Measurements from ENCODE around the gene HOXB7. TPM values are rescaled to one million over a fixed set of nuclear protein-coding genes. Genes with fewer than 3 reads are reported as not detected.
A peak's percentile ranks its signal among the peaks of the same experiment; 100 is the strongest.

HOXB7 gene
- total RNA-seq (2014; rRNA removed; shearing (Covaris generic)): 18.8 and 23.1 TPM in 2 replicates

DNA sequence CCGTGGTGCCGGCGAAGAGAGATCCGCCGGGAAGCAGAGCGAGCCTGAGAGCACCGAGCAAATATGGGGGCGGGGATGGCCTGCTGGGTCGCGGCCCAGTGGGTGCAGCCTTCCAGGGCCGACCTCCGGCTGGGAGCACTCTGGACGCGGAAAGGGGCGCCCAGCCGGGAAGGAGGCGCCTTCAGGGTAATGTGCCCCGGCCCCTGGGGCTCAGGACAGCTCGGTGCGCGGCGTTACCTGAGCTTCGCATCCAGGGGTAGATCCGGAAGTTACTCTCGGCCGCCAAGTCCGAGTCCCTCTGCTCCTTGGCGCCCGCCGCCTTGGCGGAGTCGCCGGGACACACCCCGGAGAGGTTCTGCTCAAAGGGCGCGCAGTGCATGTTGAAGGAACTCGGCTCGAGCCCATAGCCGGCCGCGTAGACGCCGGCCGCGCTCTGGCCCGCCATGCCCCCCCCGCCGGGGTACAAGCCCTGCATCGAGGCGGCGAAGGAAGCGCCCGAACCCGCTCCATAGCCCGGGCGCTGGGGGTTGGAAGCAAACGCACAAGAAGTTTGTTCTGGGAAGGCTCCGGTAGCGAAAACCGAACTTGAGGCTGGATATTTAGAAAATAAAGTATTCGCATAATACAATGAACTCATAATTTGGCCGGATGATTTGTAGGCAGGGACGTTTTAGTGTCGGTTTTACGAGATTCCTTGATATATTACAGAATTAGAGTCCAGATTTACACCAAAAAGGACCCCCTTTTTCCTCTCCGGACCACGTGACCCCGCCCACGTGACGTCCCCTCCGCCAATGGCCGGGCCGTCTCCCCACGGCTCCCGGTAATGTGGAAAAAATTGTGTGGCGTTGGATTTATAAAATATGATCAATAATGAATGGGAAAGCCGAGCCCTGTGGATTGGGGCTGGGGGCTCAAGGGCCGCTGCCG, at the start of gene HOXB7:
Gene HOXB7, minus strand, starts transcription at position 736 of the 930 bp plus-strand sequence. Its CDS starts 99 bp downstream, at position 637.
- peak; percentile 81 to 82 for DNase-seq
- H3K36me3 ChIP-seq: no peaks in the 10 kb centered on the region
- H3K27ac ChIP-seq: peak within 1 kb of the TSS; percentile 74
- H3K4me3 ChIP-seq: peak within 1 kb of the TSS; percentile 84
- H3K27me3 ChIP-seq: no peaks in the 10 kb centered on the region; the same call in 1 of the 2 replicates
- no peaks in the 10 kb centered on the region; the same call in 1 of the 2 replicates for H3K4me1 ChIP-seq
- no peaks in the 10 kb centered on the region for H3K9me3 ChIP-seq (replicated peaks)

DNA sequence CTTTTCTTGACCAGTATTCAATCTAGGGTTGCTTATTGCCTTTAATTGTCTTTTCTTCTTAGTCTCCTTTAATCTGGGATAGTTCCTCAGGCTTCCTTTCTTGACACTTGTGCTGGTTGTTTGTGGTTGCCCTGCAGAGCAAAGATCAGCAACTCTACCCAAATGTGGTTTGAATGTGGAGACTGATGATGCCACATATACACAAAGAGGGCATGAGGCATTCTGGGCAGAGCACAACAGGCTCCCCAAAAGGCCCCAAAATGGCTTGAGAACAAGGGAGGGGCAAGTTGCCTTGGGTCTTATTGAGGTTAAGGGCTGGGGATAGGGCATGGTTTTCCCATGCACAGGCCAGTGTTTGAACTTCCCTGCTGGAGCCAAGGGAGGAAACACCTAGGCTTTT, 45.1 kb upstream of the HOXB7 start:
- no peaks in the 10 kb centered on the region for H3K36me3 ChIP-seq
- peaks cover 6% of the 10 kb centered on the region for H3K27me3 ChIP-seq
- no peaks in the 10 kb centered on the region for H3K4me1 ChIP-seq
- H3K27ac ChIP-seq: no peak overlapping the region
- no peak for DNase-seq
- no peaks in the 10 kb centered on the region for H3K9me3 ChIP-seq (replicated peaks)
- H3K4me3 ChIP-seq: no peak overlapping the region

DNA sequence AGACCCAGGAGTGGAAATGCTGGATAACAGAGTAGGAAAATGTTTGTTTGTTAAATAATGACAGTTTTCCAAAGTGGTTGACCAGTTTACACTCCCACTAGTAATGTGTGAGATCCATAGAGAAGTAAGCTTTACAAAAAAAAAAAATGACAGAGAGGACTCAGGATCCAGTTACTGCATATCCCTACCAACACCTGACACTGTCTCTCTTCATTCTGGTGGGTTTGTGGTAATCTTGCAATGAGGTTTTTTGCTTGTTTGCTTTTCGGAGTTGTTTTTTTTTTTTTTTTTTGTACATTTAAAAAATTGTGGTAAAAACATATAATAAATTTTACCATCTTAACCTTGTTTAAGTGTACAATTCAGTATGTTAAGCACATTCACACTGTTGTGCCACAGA, 38.9 kb upstream of the HOXB7 start:
- peaks cover 9% of the 10 kb centered on the region for H3K4me1 ChIP-seq
- no peak overlapping the region for H3K27ac ChIP-seq
- H3K9me3 ChIP-seq (replicated peaks): no peaks in the 10 kb centered on the region
- DNase-seq: peak; percentile 40 to 76
- no peak overlapping the region for H3K4me3 ChIP-seq
- no peaks in the 10 kb centered on the region for H3K36me3 ChIP-seq
- peaks cover 6% of the 10 kb centered on the region for H3K27me3 ChIP-seq

DNA sequence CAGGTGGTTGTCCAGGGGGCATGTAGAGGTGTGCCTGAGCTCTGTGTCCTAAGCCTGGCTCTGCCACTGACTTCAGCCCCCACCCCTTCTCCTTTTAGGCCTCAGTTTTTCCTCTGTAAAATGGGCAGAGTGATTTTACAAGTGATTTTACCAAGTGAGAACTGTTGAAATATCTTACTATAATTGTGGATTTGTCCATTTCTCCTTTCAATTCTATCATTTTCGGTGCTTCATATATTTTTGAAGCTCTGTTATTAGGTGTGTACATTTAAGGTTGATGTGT, 37.1 kb upstream of the HOXB7 start:
- Histone ChIP-seq H3K27ac (no peak overlapping the region), H3K27me3 (peaks cover 10% of the 10 kb centered on the region; the same call in 1 of the 2 replicates), H3K9me3 (replicated peaks) (no peaks in the 10 kb centered on the region), H3K4me1 (peaks cover 9% of the 10 kb centered on the region), H3K4me3 (no peak overlapping the region; the same call in 1 of the 2 replicates), H3K36me3 (no peaks in the 10 kb centered on the region)
- DNase-seq: no peak

DNA sequence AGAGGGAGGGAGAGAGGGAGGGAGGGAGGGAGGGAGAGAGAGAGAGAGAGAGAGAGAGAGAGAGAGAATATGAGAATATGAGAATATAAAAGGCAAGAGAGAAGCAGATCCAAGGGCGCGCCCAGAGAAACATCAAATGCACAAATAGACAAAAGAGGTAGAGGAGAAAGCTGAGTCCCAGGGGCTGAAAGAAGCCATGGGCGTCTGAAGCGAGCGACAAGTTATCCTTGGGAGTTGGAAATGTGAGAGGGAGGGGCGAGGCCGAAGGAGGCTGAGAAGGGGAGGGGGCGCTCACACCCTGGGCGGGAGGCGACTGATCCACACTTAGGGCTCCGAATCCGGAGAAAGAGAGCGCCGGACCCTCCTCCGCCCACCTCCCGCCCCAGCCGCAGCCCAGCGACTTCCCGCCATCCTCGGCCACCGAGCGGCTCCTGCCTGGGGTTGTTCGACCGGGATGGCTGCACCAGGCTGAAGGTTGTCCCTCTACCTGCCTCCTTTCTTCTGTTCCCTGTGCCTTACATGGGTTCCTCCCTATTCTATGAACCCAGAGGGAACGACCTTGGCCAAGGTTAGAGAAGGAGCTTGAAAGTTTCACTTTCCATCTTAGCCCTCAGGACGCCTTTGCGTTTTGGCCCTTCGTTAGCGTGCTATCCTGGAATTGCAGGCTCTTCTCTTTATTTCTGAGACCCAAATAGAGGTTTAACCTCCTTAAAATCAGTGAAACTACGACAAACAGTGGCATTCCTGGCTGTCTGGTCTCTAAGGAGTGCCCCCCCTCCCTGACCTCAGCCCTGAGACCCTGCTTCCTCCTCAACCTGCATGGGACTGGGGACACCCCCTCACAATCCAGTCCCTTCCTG, 36.5 kb upstream of the HOXB7 start:
- Histone ChIP-seq H3K9me3 (replicated peaks) (no peaks in the 10 kb centered on the region), H3K4me1 (peaks cover 9% of the 10 kb centered on the region), H3K27me3 (peaks cover 6% of the 10 kb centered on the region; the same call in 1 of the 2 replicates), H3K27ac (no peak overlapping the region), H3K4me3 (peak overlapping the region; percentile 50), H3K36me3 (no peaks in the 10 kb centered on the region)
- DNase-seq: peak; percentile 26 to 37

DNA sequence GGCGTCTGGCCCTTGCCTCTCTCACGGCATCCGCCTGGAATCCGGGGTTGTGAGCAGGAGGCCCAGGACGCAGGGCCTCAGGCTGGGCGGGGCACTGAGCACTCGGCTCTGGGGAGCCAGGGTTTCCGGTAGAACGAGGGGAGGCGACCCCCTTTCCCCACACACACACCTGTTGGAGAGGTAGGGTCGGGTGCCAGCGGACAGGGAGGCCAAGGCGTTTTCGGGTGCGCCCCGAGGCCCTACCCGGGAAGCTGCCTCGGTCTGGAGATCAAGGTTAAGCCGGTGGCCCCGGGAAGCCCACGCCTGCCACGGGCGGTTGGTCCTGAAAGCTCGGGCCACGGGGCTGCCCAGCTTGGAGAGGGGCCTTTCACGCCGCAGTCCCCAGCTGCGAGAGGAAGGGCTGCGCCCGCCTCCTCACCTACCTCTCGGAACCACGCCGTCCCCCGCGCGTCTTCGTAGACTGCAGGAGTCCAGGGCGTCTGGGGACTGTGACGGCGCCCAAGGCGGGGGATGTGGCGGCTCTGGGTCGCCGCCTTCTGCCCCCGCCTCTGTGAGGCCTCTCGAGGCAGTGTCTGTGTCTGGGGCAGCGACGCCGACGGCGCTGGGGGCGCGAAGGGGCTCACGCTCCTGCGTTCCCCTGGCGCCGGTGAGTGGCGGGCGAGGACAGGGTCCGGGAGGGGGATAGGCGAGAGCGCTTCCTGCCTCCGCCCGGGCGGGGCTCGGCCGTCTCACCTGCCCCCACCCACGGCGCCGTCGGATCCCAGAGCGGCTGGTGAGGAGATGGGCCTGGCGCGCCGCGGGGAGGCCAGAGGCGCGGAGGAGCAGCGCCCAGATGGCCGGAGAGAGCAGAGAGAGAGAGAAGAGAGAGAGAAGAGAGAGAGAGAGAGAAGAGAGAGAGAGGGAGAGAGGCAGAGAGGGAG, 35.6 kb upstream of the HOXB7 start:
- H3K27me3 ChIP-seq: 0 out of 2 replicates have a peak, but pooled peaks cover 4% of the 10 kb centered on the region
- H3K36me3 ChIP-seq: no peaks in the 10 kb centered on the region
- H3K4me3 ChIP-seq: no peak overlapping the region
- H3K9me3 ChIP-seq (replicated peaks): no peaks in the 10 kb centered on the region
- DNase-seq: no peak
- H3K4me1 ChIP-seq: peaks cover 9% of the 10 kb centered on the region
- no peak overlapping the region for H3K27ac ChIP-seq

DNA sequence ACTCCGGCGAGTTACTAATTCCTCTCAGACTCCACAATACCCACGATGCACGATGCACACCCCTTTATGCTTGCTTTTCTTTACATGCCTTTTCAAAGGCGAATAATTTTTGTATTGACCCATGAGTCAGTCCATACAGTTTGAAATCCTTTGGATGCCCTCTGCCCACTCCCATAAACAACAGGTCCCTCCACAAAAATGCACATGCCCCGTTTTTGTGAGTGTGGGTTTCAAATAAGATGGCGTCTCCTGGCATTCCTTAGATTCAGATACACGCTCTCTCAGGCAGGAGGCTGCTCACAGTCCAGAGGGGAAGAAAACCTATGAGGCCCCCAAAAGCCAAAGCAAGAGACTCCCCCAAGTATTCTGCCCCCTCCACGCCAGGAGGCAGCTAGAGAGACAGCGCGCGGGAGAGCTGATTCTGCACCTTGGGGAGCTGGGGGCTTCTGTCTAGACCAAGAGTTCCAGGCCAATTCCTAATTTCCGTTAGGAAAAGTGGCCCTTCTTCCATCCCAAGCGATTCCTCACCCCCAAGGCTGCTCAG, 34.9 kb upstream of the HOXB7 start:
- Histone ChIP-seq H3K27me3 (0 out of 2 replicates have a peak, but pooled peaks cover 4% of the 10 kb centered on the region), H3K4me1 (peaks cover 9% of the 10 kb centered on the region), H3K9me3 (replicated peaks) (no peaks in the 10 kb centered on the region), H3K4me3 (no peak overlapping the region), H3K27ac (no peak overlapping the region), H3K36me3 (no peaks in the 10 kb centered on the region)
- DNase-seq: no peak

DNA sequence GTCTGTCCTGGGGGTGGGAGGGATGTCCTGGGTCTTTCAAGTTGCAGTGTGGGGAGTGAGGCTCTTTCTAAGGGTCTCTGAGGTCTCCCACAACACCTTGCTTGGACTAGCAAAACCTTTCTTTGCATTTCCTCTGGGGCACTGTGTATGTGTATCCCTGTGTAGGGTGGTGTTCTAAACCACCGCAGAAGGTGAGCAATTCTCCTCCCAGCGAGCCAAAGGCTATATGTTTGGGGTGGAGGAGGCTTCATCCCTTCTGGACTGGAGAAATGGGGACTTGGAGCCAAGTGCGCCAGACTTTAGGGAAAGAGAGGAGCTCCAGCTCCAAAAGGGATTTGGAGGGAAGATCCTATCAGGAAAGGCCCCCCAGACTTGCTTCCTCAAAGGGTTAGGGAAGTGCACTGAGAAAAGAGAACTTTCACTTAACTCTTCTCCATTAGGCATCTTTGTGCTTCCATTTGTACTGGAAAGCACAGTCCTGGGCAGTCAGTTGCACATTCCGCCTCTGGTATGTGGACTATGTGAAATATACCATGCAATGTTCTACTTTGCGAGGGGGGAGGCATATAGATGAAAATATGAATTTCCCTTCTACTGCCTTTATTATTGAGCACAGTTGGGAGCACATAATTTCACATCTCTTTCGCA, 34.2 kb upstream of the HOXB7 start:
- no peak for DNase-seq
- Histone ChIP-seq H3K27me3 (peaks cover 4% of the 10 kb centered on the region; the same call in 1 of the 2 replicates), H3K4me1 (peaks cover 7% of the 10 kb centered on the region), H3K4me3 (no peak overlapping the region), H3K9me3 (replicated peaks) (no peaks in the 10 kb centered on the region), H3K36me3 (no peaks in the 10 kb centered on the region), H3K27ac (no peak overlapping the region)

DNA sequence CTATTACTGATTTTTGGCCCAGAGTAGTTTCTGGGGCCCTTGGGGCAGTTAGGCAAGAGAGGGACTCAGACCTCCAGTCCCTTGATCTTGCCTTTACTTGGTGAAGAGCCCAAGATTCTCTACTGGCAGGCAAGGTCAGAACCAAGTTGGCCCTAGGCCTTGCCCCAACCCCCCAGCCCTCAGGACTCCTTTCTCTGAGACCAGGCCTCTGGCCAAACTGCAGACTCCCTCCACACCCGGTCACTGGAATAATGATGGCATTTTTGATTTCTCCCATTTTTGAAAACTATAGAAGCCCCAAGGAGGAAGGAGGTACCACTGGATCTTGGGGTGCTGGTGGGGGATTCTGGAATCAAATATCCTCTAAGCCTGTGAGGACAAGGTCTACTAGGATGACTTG, 33.3 kb upstream of the HOXB7 start:
- H3K27ac ChIP-seq: no peak overlapping the region
- no peaks in the 10 kb centered on the region for H3K36me3 ChIP-seq
- H3K4me3 ChIP-seq: no peak overlapping the region
- H3K4me1 ChIP-seq: peaks cover under 1% of the 10 kb centered on the region
- no peaks in the 10 kb centered on the region for H3K9me3 ChIP-seq (replicated peaks)
- DNase-seq: no peak
- H3K27me3 ChIP-seq: peaks cover 8% of the 10 kb centered on the region

DNA sequence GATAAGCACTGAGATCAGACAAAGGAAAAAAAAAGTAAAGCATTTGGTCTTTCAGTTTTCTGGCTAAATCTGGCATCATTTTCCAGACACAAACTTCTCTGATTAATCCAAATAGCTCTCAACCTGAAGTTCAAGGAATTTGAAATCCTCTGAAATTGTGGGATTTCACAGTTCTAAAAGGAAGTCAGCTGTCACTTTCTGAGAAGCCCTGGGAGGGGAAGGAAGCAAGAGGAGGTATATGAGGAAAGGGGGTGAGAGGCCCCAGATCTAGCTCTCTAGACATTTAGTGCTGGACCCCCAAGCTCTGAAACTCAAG, 32.8 kb upstream of the HOXB7 start:
- H3K4me3 ChIP-seq: no peak overlapping the region
- no peak for DNase-seq
- no peaks in the 10 kb centered on the region for H3K9me3 ChIP-seq (replicated peaks)
- no peaks in the 10 kb centered on the region for H3K36me3 ChIP-seq
- no peaks in the 10 kb centered on the region for H3K4me1 ChIP-seq
- H3K27ac ChIP-seq: no peak overlapping the region
- H3K27me3 ChIP-seq: peaks cover 13% of the 10 kb centered on the region

DNA sequence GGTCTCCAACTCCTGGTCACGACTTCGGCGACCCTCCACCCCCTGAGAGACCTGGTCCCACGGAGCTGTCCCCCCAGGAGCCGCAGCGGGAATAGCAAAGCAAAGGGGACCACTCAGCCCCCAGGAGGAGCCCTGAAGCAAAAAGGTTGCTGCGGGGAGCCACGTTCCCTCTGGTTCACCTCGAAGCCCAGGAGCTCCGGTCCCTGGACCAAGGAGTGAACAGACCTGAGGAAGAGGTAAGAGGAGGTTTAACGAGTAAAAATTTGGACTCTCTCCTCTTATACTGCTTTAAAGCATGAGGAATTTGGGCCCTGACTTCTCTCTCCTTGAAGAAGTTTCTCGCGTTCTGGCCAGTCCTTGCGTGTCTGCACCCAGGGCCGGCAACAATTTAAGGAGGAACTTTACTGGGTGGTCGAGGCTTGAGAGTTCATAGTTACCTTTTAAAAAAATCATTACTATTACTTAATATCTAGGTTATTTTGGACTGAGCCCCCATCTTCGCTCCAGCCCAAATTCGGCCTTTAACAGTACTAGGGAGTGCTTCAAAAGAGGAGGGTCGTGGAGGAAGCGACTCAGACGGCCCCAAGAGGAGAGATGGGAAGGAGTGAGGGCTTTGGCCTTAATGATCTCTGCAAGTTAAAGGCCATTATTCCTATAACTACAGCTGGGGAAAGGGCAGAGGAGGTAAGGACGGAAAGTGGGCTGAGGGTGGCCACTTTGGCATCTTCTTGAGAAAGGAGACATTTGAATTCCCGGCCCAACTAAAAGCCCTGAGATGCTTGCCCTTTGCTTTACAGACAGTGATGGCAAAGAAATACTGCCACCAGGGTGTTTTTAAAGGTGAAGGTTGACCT, 32.3 kb upstream of the HOXB7 start:
- no peaks in the 10 kb centered on the region for H3K9me3 ChIP-seq (replicated peaks)
- no peak for DNase-seq
- no peak overlapping the region for H3K27ac ChIP-seq
- H3K27me3 ChIP-seq: peaks cover 14% of the 10 kb centered on the region
- no peaks in the 10 kb centered on the region for H3K4me1 ChIP-seq
- H3K4me3 ChIP-seq: no peak overlapping the region
- H3K36me3 ChIP-seq: no peaks in the 10 kb centered on the region

DNA sequence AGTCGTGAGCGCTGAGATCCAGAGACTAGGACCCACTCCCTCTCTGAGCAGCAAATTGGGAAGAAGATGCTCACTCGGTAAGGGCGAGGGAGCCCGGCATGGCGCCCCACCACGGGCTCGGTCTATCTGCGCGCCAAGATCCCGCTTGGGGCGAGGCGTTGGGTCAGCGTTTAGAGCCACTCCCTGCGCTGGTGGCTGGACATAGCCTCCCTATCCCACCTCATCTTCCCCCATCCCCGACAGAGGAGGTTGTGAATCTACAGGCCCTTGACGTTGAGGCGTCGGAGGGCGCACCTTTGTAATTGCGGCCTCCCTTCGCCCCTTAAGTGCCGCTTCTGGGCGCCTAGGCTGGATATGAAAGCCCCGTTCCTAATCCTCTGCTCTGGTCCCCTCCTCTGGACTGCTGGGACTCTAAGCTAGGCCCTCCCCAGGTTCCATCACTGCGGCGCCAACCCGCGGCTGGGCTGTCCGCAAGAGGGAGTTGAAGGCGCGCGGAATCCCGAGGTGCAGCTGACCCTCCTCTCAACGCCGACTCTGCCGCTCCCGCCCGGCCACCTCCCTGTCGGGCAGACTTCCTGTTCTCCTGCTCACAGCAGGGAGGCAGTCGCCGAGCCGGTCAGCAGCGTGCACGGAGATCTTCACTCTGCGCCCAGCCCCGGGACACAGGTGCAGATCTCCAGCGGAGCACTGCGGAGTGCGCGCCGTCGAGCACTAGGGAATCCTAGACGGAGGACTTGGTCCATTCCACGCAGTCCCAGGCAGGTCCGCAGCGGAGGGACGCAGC, 31.4 kb upstream of the HOXB7 start:
- no peak overlapping the region for H3K4me3 ChIP-seq
- no peak overlapping the region for H3K27ac ChIP-seq
- no peak for DNase-seq
- H3K27me3 ChIP-seq: peaks cover 21% of the 10 kb centered on the region
- no peaks in the 10 kb centered on the region for H3K4me1 ChIP-seq
- no peaks in the 10 kb centered on the region for H3K9me3 ChIP-seq (replicated peaks)
- H3K36me3 ChIP-seq: no peaks in the 10 kb centered on the region

Measured in SJCRH30 (cell line).